Germinal center (tissue), 1 donor: Measurements from ENCODE around the gene ASB7.

Experiments used
- DNase-seq: peaks from one replicate; pipeline ENCODE4 v3.0.0; 2012; ENCODE audit warnings: mixed read lengths, low spot score

The ASB7 gene

GRCh38 chr15:100686021-100686724 is 83.8 kb downstream of the ASB7 start:
- DNase-seq, result no peak

- DNase-seq, result no peak
These were observed 84.5 kb downstream of the ASB7 start for GRCh38 chr15:100686725-100687473.

GRCh38 chr15:100687582-100688141 is 85.3 kb downstream of the ASB7 start:
- no peak for DNase-seq

GRCh38 chr15:100688549-100689120 is 86.2 kb downstream of the ASB7 start:
- DNase-seq, result no peak

- no peak for DNase-seq
These were observed 86.9 kb downstream of the ASB7 start for GRCh38 chr15:100689131-100689899.

- DNase-seq, result no peak
These were observed 87.8 kb downstream of the ASB7 start for GRCh38 chr15:100690032-100690794.

- no peak for DNase-seq
These were observed 88.4 kb downstream of the ASB7 start for GRCh38 chr15:100690795-100691158.

- DNase-seq, result no peak
These were observed 88.9 kb downstream of the ASB7 start for GRCh38 chr15:100691321-100691720.

GRCh38 chr15:100692246-100692645 is 89.9 kb downstream of the ASB7 start:
- no peak for DNase-seq

GRCh38 chr15:100692671-100693070 is 90.3 kb downstream of the ASB7 start:
- no peak for DNase-seq

- DNase-seq, result no peak
These were observed 91.1 kb downstream of the ASB7 start for GRCh38 chr15:100693451-100693850.

- no peak for DNase-seq
These were observed 92.1 kb downstream of the ASB7 start for GRCh38 chr15:100694381-100695021.

- DNase-seq, result no peak
These were observed 92.7 kb downstream of the ASB7 start for GRCh38 chr15:100695048-100695447.

- DNase-seq, result no peak
These were observed 94.1 kb downstream of the ASB7 start for GRCh38 chr15:100696452-100696851.
